Parathyroid adenoma (tissue), 2 donors: Measurements from ENCODE around the gene TMCC3.

ENCODE experiments used
- H2AFZ ChIP-seq: fragments of 300-600 bp; sonication (generic); one replicate; pipeline ENCODE4 v1.7.0; 2017; ENCODE audit warnings: antibody characterized with exemption, mild to moderate bottlenecking
- H3K27ac ChIP-seq: fragments of 300-600 bp; sonication (generic); one replicate; pipeline ENCODE4 v1.7.0; 2017
- H3K27me3 ChIP-seq: fragments of 300-600 bp; sonication (generic); one replicate; pipeline ENCODE4 v1.7.0; 2017; ENCODE audit warnings: low read length; ENCODE audit not compliant: control insufficient read depth, insufficient read depth
- H3K36me3 ChIP-seq: fragments of 300-600 bp; sonication (generic); one replicate; pipeline ENCODE4 v1.7.0; 2017; ENCODE audit warnings: low read length; ENCODE audit not compliant: control insufficient read depth, insufficient read depth
- H3K4me1 ChIP-seq: fragments of 300-600 bp; sonication (generic); one replicate; pipeline ENCODE4 v1.7.0; 2017; ENCODE audit warnings: control low read depth
- H3K4me2 ChIP-seq: fragments of 300-600 bp; sonication (generic); one replicate; pipeline ENCODE4 v1.7.0; 2017; ENCODE audit warnings: low read length
- H3K4me3 ChIP-seq: fragments of 300-600 bp; sonication (generic); one replicate; pipeline ENCODE4 v1.7.0; 2017; ENCODE audit warnings: low read depth, low read length
- H3K79me2 ChIP-seq: fragments of 300-600 bp; sonication (generic); one replicate; pipeline ENCODE4 v1.7.0; 2017; ENCODE audit warnings: control low read depth
- H3K9ac ChIP-seq: fragments of 300-600 bp; sonication (generic); one replicate; pipeline ENCODE4 v1.7.0; 2017; ENCODE audit warnings: mild to moderate bottlenecking
- H3K9me3 ChIP-seq: fragments of 300-600 bp; sonication (generic); one replicate; pipeline ENCODE4 v1.7.0; 2017; ENCODE audit warnings: low read length; ENCODE audit not compliant: control insufficient read depth
- TF ChIP-seq, protein P1 (sequence below): fragments of 300-600 bp; sonication (generic); IDR thresholded peaks from one replicate; pipeline ENCODE4 v1.7.0; 2017; ENCODE audit warnings: antibody characterized with exemption, mild to moderate bottlenecking
- donor health status: primary hyperparathyroidism.

The TMCC3 gene

DNA sequence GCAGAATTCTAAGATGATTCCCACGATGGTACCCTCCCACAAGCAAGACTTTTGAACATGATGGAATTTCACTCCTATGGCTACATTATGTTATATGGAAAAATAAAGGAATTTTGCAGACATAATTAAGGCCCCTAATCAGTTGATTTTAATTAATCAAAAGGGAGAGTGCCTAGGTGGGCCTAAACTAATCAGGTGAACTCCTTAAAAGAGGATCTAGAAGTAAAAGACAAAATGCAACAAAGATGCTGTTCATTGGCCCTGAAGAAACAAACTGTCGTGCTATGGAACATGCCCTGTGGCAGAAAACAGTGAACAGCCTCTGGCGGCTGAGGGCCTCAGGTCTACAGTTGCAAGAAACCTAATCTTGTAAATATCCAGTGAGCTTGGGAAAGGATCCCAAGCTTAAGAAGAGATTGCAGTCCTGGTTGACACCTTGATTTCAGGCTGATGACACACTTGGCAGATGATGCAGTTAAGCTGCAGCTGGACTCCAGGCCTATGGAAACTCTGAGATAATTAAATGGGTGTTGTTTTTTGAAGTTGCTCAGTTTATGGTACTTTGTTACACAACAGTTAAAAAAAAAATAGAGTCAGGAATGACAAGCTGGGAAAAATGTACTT, 13.8 kb downstream of the TMCC3 start:
- Histone ChIP-seq H3K36me3 (no peaks in the 10 kb centered on the region), H2AFZ (no peak overlapping the region), H3K9me3 (no peaks in the 10 kb centered on the region), H3K27ac (no peak overlapping the region), H3K4me2 (no peak overlapping the region), H3K4me1 (no peaks in the 10 kb centered on the region), H3K79me2 (peaks cover 4% of the 10 kb centered on the region), H3K9ac (no peak overlapping the region), H3K27me3 (no peaks in the 10 kb centered on the region), H3K4me3 (no peak overlapping the region)
- TF ChIP-seq, protein P1, sequence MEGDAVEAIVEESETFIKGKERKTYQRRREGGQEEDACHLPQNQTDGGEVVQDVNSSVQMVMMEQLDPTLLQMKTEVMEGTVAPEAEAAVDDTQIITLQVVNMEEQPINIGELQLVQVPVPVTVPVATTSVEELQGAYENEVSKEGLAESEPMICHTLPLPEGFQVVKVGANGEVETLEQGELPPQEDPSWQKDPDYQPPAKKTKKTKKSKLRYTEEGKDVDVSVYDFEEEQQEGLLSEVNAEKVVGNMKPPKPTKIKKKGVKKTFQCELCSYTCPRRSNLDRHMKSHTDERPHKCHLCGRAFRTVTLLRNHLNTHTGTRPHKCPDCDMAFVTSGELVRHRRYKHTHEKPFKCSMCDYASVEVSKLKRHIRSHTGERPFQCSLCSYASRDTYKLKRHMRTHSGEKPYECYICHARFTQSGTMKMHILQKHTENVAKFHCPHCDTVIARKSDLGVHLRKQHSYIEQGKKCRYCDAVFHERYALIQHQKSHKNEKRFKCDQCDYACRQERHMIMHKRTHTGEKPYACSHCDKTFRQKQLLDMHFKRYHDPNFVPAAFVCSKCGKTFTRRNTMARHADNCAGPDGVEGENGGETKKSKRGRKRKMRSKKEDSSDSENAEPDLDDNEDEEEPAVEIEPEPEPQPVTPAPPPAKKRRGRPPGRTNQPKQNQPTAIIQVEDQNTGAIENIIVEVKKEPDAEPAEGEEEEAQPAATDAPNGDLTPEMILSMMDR, result no peak

DNA sequence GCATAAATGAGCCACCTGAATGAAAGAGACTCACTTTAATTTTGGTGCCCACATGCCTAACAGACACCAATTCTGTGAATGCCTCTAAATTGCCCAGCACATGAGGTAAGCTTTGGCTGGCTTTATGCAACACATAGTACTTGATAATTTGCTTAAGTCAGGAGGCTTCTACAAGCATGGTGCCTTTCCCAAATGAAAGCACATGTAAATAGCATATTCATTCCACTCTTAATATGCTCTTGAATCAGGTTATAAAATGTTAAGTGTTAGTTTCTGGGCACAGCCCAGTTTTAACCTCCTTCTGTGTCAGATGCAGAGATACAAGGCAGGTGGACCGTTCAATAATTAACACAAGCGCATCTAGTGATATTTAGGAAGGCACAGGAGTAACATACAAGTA, 15.6 kb downstream of the TMCC3 start:
- no peak overlapping the region for H3K4me3 ChIP-seq
- H3K36me3 ChIP-seq, result no peaks in the 10 kb centered on the region
- H3K27ac ChIP-seq, result no peak overlapping the region
- no peak overlapping the region for H3K4me2 ChIP-seq
- H2AFZ ChIP-seq, result no peak overlapping the region
- no peaks in the 10 kb centered on the region for H3K9me3 ChIP-seq
- no peaks in the 10 kb centered on the region for H3K4me1 ChIP-seq
- no peaks in the 10 kb centered on the region for H3K27me3 ChIP-seq
- TF ChIP-seq, protein P1, result no peak
- H3K9ac ChIP-seq, result no peak overlapping the region
- peaks cover 13% of the 10 kb centered on the region for H3K79me2 ChIP-seq

DNA sequence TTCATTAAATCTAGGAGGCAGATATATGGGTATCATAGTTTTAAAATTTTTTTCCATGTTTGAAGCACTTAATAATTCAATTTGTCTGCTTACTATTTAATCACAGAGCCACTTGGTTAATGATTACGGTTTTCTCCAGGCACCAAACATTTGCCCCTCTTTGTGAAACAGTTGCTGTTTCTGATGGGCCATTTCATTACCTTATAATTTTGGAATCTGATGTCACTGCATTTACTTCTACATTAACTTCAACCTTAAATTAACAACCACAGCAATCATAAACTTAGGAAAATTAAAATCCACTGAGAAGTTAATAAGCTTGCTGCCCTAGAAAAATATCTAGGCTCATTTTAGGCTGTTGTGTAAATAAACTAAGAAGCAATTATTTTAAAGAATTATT, 17.0 kb downstream of the TMCC3 start:
- TF ChIP-seq, protein P1, result no peak
- peaks cover 23% of the 10 kb centered on the region for H3K79me2 ChIP-seq
- no peaks in the 10 kb centered on the region for H3K4me1 ChIP-seq
- H2AFZ ChIP-seq, result no peak overlapping the region
- H3K27me3 ChIP-seq, result no peaks in the 10 kb centered on the region
- no peak overlapping the region for H3K4me2 ChIP-seq
- H3K36me3 ChIP-seq, result no peaks in the 10 kb centered on the region
- H3K4me3 ChIP-seq, result no peak overlapping the region
- H3K27ac ChIP-seq, result no peak overlapping the region
- no peaks in the 10 kb centered on the region for H3K9me3 ChIP-seq
- no peak overlapping the region for H3K9ac ChIP-seq

DNA sequence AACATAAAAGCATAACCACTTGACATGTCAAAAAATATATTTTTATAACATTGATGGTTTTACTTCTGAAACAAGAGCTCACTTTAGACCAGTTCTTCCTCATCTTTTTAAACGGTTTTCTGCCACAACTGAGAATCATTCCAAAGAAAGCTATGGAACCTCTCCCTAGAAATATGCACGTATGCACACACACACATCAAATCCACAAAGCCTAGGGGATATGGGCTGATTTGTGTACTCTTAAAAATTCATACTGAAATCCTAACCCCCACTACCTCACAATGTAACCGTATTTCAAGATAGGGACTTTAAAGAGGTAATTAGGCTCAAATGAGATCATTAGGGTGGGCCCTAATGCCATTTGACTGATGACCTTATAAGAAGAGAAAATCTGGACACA, 19.3 kb downstream of the TMCC3 start:
- H3K9me3 ChIP-seq, result no peaks in the 10 kb centered on the region
- no peaks in the 10 kb centered on the region for H3K27me3 ChIP-seq
- no peak overlapping the region for H3K27ac ChIP-seq
- H3K4me2 ChIP-seq, result no peak overlapping the region
- no peak overlapping the region for H2AFZ ChIP-seq
- H3K9ac ChIP-seq, result no peak overlapping the region
- H3K79me2 ChIP-seq, result peaks cover 28% of the 10 kb centered on the region
- TF ChIP-seq, protein P1, result no peak
- no peaks in the 10 kb centered on the region for H3K36me3 ChIP-seq
- H3K4me3 ChIP-seq, result no peak overlapping the region
- no peaks in the 10 kb centered on the region for H3K4me1 ChIP-seq

GRCh38 chr12:94628819-94629472, 21.4 kb downstream of the TMCC3 start:
- H2AFZ ChIP-seq, result no peak overlapping the region
- no peaks in the 10 kb centered on the region for H3K9me3 ChIP-seq
- no peaks in the 10 kb centered on the region for H3K36me3 ChIP-seq
- H3K79me2 ChIP-seq, result peaks cover 28% of the 10 kb centered on the region
- H3K27me3 ChIP-seq, result no peaks in the 10 kb centered on the region
- TF ChIP-seq, protein P1, result no peak
- H3K4me1 ChIP-seq, result no peaks in the 10 kb centered on the region
- H3K4me3 ChIP-seq, result no peak overlapping the region
- H3K4me2 ChIP-seq, result no peak overlapping the region
- no peak overlapping the region for H3K27ac ChIP-seq
- H3K9ac ChIP-seq, result no peak overlapping the region
